ENCODE data around the gene SIM2.

Gene SIM2

DNA sequence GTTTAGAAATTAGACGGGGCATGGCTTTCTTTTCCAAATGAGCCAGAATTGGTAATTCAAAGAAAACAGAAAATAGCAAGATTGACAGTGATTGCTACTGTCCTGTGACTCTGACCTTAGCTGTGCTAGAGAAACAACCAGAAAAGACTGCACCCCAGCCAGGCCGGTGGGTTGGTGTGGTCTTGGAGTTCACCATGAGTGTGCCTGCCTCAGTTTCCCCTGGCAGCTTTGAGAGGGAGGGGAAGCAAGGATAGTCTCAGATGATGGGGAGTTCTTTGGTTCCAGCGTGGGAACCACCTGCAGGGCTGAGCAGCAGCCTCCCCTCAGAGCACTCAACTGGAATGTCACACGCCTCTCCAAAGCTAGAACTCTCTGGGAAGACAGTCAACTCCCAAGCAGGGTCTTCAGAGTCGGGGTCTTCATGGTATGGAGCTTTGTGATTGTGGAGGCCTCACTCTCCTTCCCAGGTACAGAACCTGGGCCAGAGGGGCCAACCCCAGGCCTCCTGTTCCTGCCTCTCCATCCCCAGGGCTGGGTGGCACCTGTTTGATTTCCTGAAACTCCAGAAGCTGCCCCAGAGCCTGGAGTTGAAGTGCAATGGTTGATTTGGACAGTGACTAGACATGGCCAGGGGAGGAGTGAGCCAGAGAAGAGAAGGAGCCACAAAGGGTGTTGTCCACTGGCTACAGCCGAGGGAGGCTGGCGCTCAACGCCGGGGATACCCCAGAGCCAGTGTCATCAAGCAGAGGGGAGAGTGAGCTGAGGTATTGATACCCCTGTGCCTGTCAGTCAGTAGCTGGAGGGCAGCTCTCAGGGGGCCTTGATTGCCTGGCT lies 35.7 kb downstream of the SIM2 start:
- Histone ChIP-seq H3K9ac (ENCODE audit: low read length) (no peak overlapping the region), H3K27me3 (ENCODE audit: control insufficient read depth, insufficient read depth, low read length) (no peaks in the 10 kb centered on the region), H3K36me3 (ENCODE audit: control insufficient read depth, low read depth, low read length) (no peaks in the 10 kb centered on the region), H3K27ac (ENCODE audit: low read length) (no peak overlapping the region), H3K9me3 (ENCODE audit: control insufficient read depth, low read depth, low read length) (no peaks in the 10 kb centered on the region), H3K4me1 (ENCODE audit: control insufficient read depth, low read depth, low read length) (no peaks in the 10 kb centered on the region), H3K4me3 (ENCODE audit: low read length) (no peak overlapping the region)

DNA sequence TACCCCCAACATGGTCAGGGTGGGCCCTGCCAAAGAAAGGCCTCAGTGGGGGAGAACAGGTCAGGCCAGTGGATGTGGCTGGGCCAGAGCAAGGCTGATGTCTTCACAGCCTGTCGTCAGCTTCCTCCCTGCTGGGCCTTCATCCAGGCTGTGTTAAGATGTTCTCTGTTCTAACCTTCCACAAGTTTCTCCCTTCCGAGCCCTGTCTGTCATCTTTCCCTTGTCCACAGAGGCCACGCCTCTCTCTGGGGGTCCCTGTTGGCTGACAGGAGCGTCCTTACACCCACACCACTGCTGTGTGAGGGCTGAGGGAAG lies 36.2 kb downstream of the SIM2 start:
- H3K9me3 ChIP-seq (ENCODE audit: control insufficient read depth, low read depth, low read length) = no peaks in the 10 kb centered on the region
- no peak overlapping the region for H3K4me3 ChIP-seq (ENCODE audit: low read length)
- H3K27ac ChIP-seq (ENCODE audit: low read length) = no peak overlapping the region
- no peaks in the 10 kb centered on the region for H3K4me1 ChIP-seq (ENCODE audit: control insufficient read depth, low read depth, low read length)
- H3K36me3 ChIP-seq (ENCODE audit: control insufficient read depth, low read depth, low read length) = no peaks in the 10 kb centered on the region
- H3K27me3 ChIP-seq (ENCODE audit: control insufficient read depth, insufficient read depth, low read length) = no peaks in the 10 kb centered on the region
- no peak overlapping the region for H3K9ac ChIP-seq (ENCODE audit: low read length)

DNA sequence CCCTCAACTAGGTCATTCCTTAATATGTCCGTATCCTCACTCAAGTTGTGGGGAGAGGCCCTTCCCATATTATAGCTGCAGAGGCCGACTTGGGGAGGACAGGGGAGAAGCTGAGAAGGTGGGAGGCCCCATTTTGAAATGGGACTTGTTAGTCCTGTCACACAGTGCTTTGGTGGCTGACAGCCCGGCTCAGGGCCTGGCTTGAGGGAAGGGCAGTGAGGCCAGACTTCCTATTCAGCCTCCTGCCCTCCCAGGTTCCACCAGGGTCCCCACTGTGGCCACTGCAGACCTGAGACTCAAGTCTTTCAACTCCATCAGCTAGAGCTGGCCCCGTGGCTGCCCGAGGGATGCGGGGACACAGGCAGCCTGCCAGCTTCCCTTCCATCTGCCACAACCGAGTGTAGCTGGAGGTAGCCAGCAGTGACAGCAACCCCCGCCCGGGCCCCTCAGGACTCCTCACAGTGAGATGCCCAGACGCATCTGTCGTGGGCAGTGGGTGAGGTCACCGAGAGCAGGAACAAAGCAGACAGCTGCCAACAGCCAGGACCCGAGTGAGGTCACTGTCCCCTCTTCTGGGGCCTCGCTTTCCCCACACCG lies 36.9 kb downstream of the SIM2 start:
- H3K27me3 ChIP-seq (ENCODE audit: control insufficient read depth, insufficient read depth, low read length) = no peaks in the 10 kb centered on the region
- no peaks in the 10 kb centered on the region for H3K36me3 ChIP-seq (ENCODE audit: control insufficient read depth, low read depth, low read length)
- no peak overlapping the region for H3K4me3 ChIP-seq (ENCODE audit: low read length)
- no peak overlapping the region for H3K27ac ChIP-seq (ENCODE audit: low read length)
- no peaks in the 10 kb centered on the region for H3K9me3 ChIP-seq (ENCODE audit: control insufficient read depth, low read depth, low read length)
- no peaks in the 10 kb centered on the region for H3K4me1 ChIP-seq (ENCODE audit: control insufficient read depth, low read depth, low read length)
- no peak overlapping the region for H3K9ac ChIP-seq (ENCODE audit: low read length)

DNA sequence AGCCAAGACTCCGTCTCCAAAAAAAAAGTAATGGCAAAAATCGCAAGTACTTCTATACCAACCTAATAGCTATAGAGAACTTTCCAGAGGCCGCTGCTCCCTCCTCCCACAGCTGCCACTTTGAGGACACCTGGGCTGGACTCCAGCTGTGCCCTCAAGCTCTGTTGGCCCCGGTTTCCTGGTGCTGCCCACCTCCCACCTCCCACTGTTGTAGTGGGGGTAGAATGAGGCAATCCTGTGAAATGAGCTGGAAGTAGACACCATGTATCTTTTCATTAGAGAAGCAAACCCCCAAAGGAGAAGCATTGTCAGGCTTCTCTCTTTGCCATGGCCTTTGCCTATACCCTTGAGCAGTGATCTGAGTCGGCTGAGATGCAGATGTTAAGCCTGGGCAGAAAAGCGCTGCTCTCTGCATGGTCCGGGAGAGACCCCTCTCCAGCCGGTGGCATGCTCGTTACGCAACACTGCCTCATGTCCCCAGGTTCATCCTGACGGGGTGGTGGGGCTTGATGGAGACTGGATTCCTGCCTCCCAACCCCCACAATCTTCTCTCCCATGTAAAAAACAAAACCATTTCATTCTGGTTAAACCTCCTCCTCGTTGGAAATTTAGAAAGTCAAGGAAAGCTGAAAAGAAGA lies 39.7 kb downstream of the SIM2 start:
- no peak overlapping the region for H3K9ac ChIP-seq (ENCODE audit: low read length)
- H3K36me3 ChIP-seq (ENCODE audit: control insufficient read depth, low read depth, low read length) = no peaks in the 10 kb centered on the region
- H3K4me3 ChIP-seq (ENCODE audit: low read length) = no peak overlapping the region
- no peaks in the 10 kb centered on the region for H3K4me1 ChIP-seq (ENCODE audit: control insufficient read depth, low read depth, low read length)
- H3K27ac ChIP-seq (ENCODE audit: low read length) = no peak overlapping the region
- no peaks in the 10 kb centered on the region for H3K27me3 ChIP-seq (ENCODE audit: control insufficient read depth, insufficient read depth, low read length)
- H3K9me3 ChIP-seq (ENCODE audit: control insufficient read depth, low read depth, low read length) = no peaks in the 10 kb centered on the region

DNA sequence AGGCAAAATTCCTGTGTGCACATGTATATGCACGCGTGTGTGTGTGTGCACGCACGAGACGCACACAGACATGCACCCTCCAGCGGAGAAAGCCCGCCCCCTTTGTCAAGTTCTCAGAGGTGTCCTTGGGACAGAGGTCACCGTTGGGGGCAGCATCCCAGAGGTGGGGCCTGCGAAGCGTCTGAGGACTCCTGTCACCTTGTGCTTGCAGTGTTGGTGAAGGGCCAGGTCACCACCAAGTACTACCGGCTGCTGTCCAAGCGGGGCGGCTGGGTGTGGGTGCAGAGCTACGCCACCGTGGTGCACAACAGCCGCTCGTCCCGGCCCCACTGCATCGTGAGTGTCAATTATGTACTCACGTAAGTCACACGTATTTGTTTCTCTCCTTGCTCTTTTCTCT lies 42.6 kb downstream of the SIM2 start:
- Histone ChIP-seq H3K4me1 (ENCODE audit: control insufficient read depth, low read depth, low read length) (no peaks in the 10 kb centered on the region), H3K36me3 (ENCODE audit: control insufficient read depth, low read depth, low read length) (no peaks in the 10 kb centered on the region), H3K27me3 (ENCODE audit: control insufficient read depth, insufficient read depth, low read length) (peaks cover 10% of the 10 kb centered on the region), H3K4me3 (ENCODE audit: low read length) (no peak overlapping the region), H3K9me3 (ENCODE audit: control insufficient read depth, low read depth, low read length) (no peaks in the 10 kb centered on the region), H3K27ac (ENCODE audit: low read length) (no peak overlapping the region), H3K9ac (ENCODE audit: low read length) (no peak overlapping the region)

DNA sequence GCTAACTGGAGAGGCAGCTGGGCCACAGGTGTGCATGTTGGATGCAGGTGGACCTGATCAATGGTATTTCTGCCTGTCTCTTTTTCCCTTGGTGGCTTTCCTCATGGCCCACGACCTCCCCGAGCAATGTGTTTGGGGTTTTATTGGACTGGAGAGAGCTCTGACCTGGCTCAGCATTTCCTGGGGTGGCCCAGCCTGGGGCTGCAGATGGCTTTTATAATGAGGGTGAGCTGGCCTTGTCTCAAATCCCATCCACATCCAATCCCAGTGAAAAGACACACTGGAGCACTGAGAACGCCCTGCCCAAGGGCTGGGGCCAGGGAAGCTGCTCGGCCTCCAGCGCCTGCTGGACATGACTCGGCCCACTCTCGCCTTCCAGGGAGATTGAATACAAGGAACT lies 44.1 kb downstream of the SIM2 start:
- no peak overlapping the region for H3K4me3 ChIP-seq (ENCODE audit: low read length)
- H3K4me1 ChIP-seq (ENCODE audit: control insufficient read depth, low read depth, low read length) = no peaks in the 10 kb centered on the region
- H3K9ac ChIP-seq (ENCODE audit: low read length) = no peak overlapping the region
- no peaks in the 10 kb centered on the region for H3K9me3 ChIP-seq (ENCODE audit: control insufficient read depth, low read depth, low read length)
- peaks cover 19% of the 10 kb centered on the region for H3K27me3 ChIP-seq (ENCODE audit: control insufficient read depth, insufficient read depth, low read length)
- H3K36me3 ChIP-seq (ENCODE audit: control insufficient read depth, low read depth, low read length) = no peaks in the 10 kb centered on the region
- H3K27ac ChIP-seq (ENCODE audit: low read length) = no peak overlapping the region

DNA sequence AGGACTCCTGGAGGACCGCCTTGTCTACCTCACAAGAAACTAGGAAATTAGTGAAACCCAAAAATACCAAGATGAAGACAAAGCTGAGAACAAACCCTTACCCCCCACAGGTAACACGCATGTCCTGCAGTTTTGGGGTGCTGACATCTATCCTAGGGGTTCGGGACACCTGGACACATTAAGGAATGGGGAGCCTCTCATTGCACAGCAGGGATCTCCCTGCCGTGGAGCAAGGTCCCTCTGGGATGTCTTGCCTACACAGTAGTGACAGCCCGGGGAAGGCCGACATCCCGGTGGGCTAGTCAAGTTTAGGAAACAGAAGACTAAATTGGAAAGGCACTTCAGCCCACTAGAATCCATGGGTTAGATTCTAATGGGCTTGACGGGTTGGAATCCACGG lies 44.5 kb downstream of the SIM2 start:
- Histone ChIP-seq H3K27ac (ENCODE audit: low read length) (no peak overlapping the region), H3K9me3 (ENCODE audit: control insufficient read depth, low read depth, low read length) (no peaks in the 10 kb centered on the region), H3K4me1 (ENCODE audit: control insufficient read depth, low read depth, low read length) (peaks cover 3% of the 10 kb centered on the region), H3K4me3 (ENCODE audit: low read length) (no peak overlapping the region), H3K9ac (ENCODE audit: low read length) (no peak overlapping the region), H3K36me3 (ENCODE audit: control insufficient read depth, low read depth, low read length) (no peaks in the 10 kb centered on the region), H3K27me3 (ENCODE audit: control insufficient read depth, insufficient read depth, low read length) (peaks cover 24% of the 10 kb centered on the region)

DNA sequence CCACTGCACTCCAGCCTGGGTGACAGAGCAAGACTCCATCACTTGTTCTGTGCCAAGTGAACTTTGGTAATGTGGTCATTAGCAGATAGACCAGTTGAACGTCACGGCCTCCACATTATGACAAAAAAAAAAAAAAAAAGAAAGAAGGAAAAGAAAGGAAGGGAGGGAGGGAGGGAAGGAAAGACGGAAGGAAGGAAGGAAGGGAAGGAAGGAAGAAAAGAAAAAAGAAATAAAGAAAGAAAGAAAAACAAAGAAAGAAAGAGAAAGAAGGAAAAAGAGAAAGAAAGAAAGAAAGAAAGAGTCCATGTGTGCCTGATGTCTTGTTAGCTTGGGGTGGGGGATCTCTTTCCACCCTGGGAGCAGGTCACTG lies 45.3 kb downstream of the SIM2 start:
- peaks cover 31% of the 10 kb centered on the region for H3K27me3 ChIP-seq (ENCODE audit: control insufficient read depth, insufficient read depth, low read length)
- no peaks in the 10 kb centered on the region for H3K9me3 ChIP-seq (ENCODE audit: control insufficient read depth, low read depth, low read length)
- H3K36me3 ChIP-seq (ENCODE audit: control insufficient read depth, low read depth, low read length) = no peaks in the 10 kb centered on the region
- H3K4me1 ChIP-seq (ENCODE audit: control insufficient read depth, low read depth, low read length) = peaks cover 10% of the 10 kb centered on the region
- no peak overlapping the region for H3K9ac ChIP-seq (ENCODE audit: low read length)
- no peak overlapping the region for H3K4me3 ChIP-seq (ENCODE audit: low read length)
- no peak overlapping the region for H3K27ac ChIP-seq (ENCODE audit: low read length)

DNA sequence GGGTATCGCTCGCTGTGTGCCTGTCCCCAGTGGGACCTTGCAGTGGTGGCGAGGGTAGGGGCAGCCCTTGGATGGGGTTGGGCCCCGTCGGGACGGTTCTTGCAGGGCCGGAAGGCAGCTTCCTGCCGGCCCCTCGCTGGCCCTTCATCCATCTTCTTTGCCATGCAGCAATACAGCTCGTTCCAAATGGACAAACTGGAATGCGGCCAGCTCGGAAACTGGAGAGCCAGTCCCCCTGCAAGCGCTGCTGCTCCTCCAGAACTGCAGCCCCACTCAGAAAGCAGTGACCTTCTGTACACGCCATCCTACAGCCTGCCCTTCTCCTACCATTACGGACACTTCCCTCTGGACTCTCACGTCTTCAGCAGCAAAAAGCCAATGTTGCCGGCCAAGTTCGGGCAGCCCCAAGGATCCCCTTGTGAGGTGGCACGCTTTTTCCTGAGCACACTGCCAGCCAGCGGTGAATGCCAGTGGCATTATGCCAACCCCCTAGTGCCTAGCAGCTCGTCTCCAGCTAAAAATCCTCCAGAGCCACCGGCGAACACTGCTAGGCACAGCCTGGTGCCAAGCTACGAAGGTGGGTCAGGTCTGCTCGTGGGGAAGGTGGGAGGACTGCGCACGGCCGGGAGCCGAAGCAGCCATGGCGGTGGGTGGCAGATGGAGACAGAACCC lies 45.8 kb downstream of the SIM2 start:
- peaks cover 15% of the 10 kb centered on the region for H3K4me1 ChIP-seq (ENCODE audit: control insufficient read depth, low read depth, low read length)
- H3K4me3 ChIP-seq (ENCODE audit: low read length) = no peak overlapping the region
- no peak overlapping the region for H3K27ac ChIP-seq (ENCODE audit: low read length)
- H3K36me3 ChIP-seq (ENCODE audit: control insufficient read depth, low read depth, low read length) = no peaks in the 10 kb centered on the region
- no peak overlapping the region for H3K9ac ChIP-seq (ENCODE audit: low read length)
- no peaks in the 10 kb centered on the region for H3K9me3 ChIP-seq (ENCODE audit: control insufficient read depth, low read depth, low read length)
- peaks cover 36% of the 10 kb centered on the region for H3K27me3 ChIP-seq (ENCODE audit: control insufficient read depth, insufficient read depth, low read length)

DNA sequence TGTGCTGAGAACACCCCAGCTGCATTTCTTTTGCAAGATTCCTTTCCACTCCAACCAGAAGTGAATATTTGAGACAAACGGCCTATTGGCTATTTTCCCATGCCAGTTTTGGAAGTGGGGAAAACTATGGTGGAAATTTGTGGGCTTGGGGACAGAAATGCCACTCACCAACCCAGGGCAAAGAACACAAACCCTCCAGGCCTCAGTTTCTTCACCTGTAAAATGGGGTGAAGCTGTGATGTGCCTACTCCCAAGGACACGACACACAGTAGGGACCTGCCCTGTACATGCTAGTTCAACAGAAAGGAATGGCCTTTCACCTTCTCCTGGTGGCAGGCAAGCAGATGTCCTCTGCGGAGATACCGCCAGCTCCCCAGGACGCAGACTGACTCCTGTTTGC lies 46.5 kb downstream of the SIM2 start:
- H3K9me3 ChIP-seq (ENCODE audit: control insufficient read depth, low read depth, low read length) = no peaks in the 10 kb centered on the region
- no peaks in the 10 kb centered on the region for H3K36me3 ChIP-seq (ENCODE audit: control insufficient read depth, low read depth, low read length)
- no peak overlapping the region for H3K27ac ChIP-seq (ENCODE audit: low read length)

DNA sequence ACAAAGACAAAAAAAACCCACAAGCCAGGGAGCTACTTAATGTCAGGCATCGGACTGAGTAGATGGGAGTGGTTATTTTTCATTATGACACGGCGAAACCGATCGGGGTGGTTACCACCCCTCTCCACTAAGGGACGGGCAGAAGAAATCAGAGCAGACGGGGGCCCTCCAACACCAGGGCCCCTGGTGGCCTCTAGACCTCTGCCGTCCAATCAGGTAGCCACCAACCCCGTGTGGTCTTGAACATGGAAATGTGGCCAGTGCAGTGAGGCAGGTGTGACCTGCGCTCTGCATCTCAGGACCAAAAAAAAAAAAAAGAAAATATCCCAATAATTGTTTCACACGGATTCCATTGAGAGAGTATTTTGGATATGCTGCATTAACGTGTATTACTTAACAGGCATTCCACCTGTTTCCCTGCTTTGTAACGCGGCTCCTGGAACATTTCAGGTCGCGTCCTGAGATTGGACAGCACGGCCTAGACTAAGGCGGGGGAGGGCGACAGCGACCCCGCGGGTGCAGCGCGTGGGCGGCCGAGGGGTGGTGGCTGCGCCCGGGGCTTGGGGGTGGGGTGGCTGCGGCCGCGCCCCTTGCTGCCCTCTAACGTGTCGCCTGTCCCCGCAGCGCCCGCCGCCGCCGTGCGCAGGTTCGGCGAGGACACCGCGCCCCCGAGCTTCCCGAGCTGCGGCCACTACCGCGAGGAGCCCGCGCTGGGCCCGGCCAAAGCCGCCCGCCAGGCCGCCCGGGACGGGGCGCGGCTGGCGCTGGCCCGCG lies 48.3 kb downstream of the SIM2 start:
- no peak overlapping the region for H3K9ac ChIP-seq (ENCODE audit: low read length)
- H3K27ac ChIP-seq (ENCODE audit: low read length) = no peak overlapping the region
- H3K27me3 ChIP-seq (ENCODE audit: control insufficient read depth, insufficient read depth, low read length) = peaks cover 37% of the 10 kb centered on the region
- no peaks in the 10 kb centered on the region for H3K36me3 ChIP-seq (ENCODE audit: control insufficient read depth, low read depth, low read length)
- peaks cover 39% of the 10 kb centered on the region for H3K4me1 ChIP-seq (ENCODE audit: control insufficient read depth, low read depth, low read length)
- peak overlapping the region; percentile 46 for H3K4me3 ChIP-seq (ENCODE audit: low read length)
- no peaks in the 10 kb centered on the region for H3K9me3 ChIP-seq (ENCODE audit: control insufficient read depth, low read depth, low read length)

More for the DNA sequence above, 46.5 kb downstream of the SIM2 start:
- H3K27me3 ChIP-seq (ENCODE audit: control insufficient read depth, insufficient read depth, low read length) = peaks cover 37% of the 10 kb centered on the region
- H3K9ac ChIP-seq (ENCODE audit: low read length) = no peak overlapping the region
- peaks cover 21% of the 10 kb centered on the region for H3K4me1 ChIP-seq (ENCODE audit: control insufficient read depth, low read depth, low read length)
- no peak overlapping the region for H3K4me3 ChIP-seq (ENCODE audit: low read length)
